NCI-H2107 treated with DMSO at 0.1 percent for 48 hours (cell line): ENCODE measurements around the gene IQGAP2.
"Not testable (repeated sequence)": the region's sequence is repeated elsewhere in the genome, so short reads cannot be mapped to it uniquely, and the experiment has no call there.

Source experiments
- DNase-seq: peaks from one replicate; lab custom pipeline; 2025; ENCODE audit not compliant: unreplicated experiment; lab: John Stamatoyannopoulos, UW

Gene IQGAP2

DNA sequence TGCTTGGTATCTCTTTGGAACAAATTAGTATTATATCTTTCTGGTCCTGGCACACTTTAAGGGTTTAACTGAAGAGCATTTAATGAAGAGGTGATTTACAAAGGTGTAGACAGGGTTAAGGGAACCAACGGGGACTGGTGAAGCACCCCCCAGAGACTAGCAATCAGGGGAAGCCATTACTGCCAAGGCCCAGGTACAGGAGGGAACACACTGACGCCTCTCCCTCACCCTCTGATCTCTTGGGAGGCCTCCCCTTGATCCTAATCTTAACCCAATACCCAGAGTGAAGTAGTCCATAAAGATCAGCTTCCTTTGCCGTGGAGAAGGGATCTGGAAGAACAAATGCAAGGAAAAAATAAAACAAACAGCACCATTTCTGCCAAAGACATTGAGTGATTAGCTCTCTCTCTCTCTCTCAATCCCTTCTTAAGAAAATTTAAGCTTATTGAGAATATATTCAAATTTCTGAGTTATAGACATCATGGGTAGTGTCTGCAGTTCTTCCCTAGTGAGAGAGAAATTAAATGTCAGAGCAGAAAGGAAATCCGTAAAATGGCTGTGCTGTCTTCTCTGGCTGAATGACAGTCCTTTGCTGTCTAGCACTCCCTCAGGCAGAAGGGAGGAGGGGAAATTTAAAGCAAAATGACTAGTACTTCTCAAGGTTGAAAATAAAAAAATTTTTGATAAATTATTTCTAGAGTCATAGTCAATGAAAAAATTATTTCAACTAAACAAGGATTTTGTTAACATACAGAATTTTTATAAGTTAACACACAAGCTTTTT lies 332.9 kb downstream of the IQGAP2 start:
- no peak for DNase-seq

- no peak for DNase-seq
These were observed 333.8 kb downstream of the IQGAP2 start for GRCh38 chr5:76736679-76737556.

GRCh38 chr5:76737846-76738245 lies 334.8 kb downstream of the IQGAP2 start:
- DNase-seq = no peak

GRCh38 chr5:76741506-76741905 lies 338.4 kb downstream of the IQGAP2 start:
- DNase-seq = not testable (repeated sequence)

DNA sequence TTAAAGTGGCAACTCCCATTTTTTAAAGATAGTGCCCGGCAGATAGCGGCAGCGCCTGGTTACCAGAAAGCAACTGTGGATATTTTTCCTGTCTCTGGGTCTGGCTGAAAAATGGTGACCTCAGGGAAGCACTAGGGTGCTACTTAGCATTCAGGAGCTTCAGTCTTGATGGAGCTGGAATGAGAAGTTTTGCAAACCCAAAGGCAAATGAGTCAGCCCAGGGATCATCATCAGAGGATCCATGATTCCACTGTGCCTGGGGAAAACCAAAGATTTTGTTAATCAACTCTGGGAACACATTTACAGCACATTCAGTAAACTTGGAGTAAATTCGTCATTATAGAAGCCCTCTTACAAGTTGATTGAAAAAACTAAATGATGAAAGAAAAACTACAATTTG lies 339.5 kb downstream of the IQGAP2 start:
- no peak for DNase-seq

DNA sequence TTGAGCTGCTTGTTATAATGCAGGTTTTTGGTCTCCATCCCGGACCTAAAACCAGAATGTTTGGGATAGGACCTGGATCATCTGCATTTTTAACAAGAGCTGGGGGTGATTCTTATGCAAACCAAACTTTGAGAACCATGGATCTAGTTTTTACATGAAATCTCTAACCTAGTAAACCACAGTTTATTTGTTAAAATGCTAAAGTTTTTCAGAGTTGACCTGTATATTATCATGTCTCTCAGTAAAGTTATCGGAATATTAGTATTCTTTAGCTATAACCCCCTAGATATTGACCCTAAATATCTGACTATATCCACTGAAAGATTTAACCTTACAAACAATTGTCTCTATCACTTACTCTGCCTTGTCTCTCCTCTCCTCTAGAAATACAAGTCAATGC lies 341.5 kb downstream of the IQGAP2 start:
- DNase-seq = no peak

DNA sequence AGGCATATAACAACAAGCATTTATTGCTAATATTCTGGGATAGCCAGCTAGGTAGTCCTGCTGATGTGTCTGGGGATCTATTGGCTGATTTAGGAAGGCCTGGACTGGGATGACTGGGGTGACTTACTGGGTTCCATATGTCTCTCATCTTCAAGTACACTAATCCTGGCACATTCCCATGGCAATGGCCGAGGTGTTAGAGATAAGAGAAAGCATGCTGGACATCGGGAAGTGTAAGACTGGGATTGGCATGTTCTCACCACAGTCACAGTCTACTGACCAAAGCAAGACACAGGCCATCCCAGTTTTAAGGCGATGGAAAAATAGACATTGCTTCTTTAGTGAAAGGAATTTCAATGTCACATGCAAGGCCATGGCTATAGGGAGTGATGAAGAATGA lies 342.6 kb downstream of the IQGAP2 start:
- no peak for DNase-seq

GRCh38 chr5:76746677-76747076 lies 343.6 kb downstream of the IQGAP2 start:
- DNase-seq = no peak

DNA sequence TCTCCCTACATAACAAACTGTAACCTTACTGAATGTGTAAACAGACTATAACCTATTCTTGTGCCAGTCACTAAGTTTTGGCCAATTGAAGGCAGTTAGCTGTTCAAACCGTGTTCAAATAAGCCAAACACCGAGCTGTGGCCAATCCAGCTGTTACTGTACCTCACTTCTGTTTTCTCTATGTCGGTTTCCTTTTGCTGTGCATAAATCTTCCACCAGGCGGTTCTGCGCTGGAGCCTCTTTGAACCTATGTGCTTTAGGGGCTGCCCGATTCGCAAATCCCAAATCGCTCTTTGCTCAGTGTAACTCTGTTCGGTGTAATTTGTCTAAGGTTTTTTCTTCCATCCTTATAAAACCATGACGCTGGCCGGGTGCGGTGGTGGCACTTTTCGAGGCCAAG lies 344.6 kb downstream of the IQGAP2 start:
- DNase-seq = no peak

DNA sequence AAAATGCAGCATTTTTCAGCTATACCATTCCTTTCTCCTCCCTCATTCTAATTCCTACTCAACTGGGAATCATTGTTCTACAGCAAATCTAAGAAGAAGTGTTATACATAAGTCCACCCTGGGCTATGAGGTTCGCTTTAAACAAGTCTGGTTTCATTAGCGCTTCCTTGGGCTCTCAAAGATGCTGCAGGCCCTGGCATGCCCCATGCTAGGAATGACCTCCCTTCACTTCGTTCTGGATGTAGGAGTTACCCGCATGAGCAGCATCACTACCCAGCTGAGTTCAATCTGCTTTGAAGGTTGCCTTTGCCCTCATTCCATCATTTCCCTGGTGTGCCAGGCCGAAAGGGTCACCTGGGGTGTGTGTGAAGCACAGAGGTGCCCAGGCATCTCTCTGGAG lies 348.2 kb downstream of the IQGAP2 start:
- DNase-seq = no peak

DNA sequence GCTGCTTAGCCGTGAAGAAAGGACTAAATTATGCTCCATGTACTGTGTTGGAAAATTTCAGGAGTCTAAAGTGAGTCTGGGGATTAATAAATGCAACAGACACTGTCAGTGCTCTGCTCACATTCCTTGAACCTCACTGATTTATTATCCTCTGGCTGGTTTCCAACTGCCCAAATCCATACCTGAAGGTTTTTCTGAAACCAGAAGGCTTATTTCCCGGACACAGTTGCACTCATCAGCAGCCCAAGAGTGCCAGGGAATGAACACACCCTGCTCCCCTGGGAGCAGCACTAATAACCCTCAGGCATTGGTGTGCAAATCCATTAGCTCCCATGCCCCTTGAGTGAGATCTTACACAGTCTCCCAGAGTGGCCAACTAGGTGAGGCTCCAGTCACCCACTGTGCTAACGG lies 351.6 kb downstream of the IQGAP2 start:
- no peak for DNase-seq

GRCh38 chr5:76755779-76756637 lies 352.9 kb downstream of the IQGAP2 start:
- DNase-seq = no peak

- no peak for DNase-seq
These were observed 354.0 kb downstream of the IQGAP2 start for GRCh38 chr5:76757049-76757448.
